ENCODE results near the gene DPH6. TPM values are rescaled to one million over a fixed set of nuclear protein-coding genes. Genes with fewer than 3 reads are reported as not detected.

The DPH6 gene
- total and polyA plus RNA-seq, 7 donors, result 3.6 to 13.2 (median 9.6) TPM

DNA sequence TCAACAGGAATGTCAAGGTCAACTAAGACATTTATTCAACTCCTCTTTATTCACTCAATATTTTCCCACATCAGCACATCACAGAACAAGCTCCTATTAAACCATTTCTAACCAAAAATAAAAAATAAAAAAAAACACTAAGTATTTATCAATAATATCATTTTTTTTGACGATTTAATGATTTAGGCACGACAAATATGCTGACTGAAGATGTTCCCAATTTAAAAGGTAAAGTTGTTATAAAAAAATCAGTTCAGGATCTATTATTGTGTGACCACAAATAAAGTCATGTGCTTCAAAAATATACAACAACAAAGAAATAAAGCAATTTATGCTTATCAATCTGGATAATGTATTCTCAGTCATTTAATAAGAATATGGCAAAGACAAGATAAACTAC lies 16.2 kb downstream of the DPH6 start:
- intact Hi-C loops (cut with DNase I), result no loop called here
- no peak overlapping the region for H3K4me3 ChIP-seq
- TF ChIP-seq, protein P1, sequence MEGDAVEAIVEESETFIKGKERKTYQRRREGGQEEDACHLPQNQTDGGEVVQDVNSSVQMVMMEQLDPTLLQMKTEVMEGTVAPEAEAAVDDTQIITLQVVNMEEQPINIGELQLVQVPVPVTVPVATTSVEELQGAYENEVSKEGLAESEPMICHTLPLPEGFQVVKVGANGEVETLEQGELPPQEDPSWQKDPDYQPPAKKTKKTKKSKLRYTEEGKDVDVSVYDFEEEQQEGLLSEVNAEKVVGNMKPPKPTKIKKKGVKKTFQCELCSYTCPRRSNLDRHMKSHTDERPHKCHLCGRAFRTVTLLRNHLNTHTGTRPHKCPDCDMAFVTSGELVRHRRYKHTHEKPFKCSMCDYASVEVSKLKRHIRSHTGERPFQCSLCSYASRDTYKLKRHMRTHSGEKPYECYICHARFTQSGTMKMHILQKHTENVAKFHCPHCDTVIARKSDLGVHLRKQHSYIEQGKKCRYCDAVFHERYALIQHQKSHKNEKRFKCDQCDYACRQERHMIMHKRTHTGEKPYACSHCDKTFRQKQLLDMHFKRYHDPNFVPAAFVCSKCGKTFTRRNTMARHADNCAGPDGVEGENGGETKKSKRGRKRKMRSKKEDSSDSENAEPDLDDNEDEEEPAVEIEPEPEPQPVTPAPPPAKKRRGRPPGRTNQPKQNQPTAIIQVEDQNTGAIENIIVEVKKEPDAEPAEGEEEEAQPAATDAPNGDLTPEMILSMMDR (IDR thresholded peaks at IDR 0.05), result no peak
- no peak for TF ChIP-seq POLR2AphosphoS5 (IDR thresholded peaks at IDR 0.05)
- TF ChIP-seq EP300 (IDR thresholded peaks at IDR 0.05), result no peak
- no peak for TF ChIP-seq POLR2A (IDR thresholded peaks at IDR 0.05)
- H3K27ac ChIP-seq, result no peak overlapping the region
- H3K4me1 ChIP-seq, result no peaks in the 10 kb centered on the region
- no peaks in the 10 kb centered on the region for H3K27me3 ChIP-seq
- DNase-seq, result no peak
- H3K36me3 ChIP-seq, result peaks cover 0 to 4% (median 0%) of the 10 kb centered on the region in 4 donors
- WGBS, 2 donors, result 96 to 98% methylated on average over 2 of the region's 2 CpGs
- H3K9me3 ChIP-seq, result no peaks in the 10 kb centered on the region

- 66 to 76% methylated on average over 2 of the region's 2 CpGs for WGBS, 2 donors
- intact Hi-C loops (cut with DNase I), result no loop called here
- no peak for DNase-seq
- no peaks in the 10 kb centered on the region for H3K27me3 ChIP-seq
- H3K4me3 ChIP-seq, result no peak overlapping the region
- H3K9me3 ChIP-seq, result no peaks in the 10 kb centered on the region
- TF ChIP-seq, protein P1 (IDR thresholded peaks at IDR 0.05), result no peak
- no peak for TF ChIP-seq EP300 (IDR thresholded peaks at IDR 0.05)
- TF ChIP-seq POLR2AphosphoS5 (IDR thresholded peaks at IDR 0.05), result no peak
- TF ChIP-seq POLR2A (IDR thresholded peaks at IDR 0.05), result no peak
- H3K36me3 ChIP-seq, result no peaks in the 10 kb centered on the region
- H3K4me1 ChIP-seq, result no peaks in the 10 kb centered on the region
- no peak overlapping the region for H3K27ac ChIP-seq
Observed at GRCh38 chr15:35522061-35522460, 23.9 kb downstream of the DPH6 start.

DNA sequence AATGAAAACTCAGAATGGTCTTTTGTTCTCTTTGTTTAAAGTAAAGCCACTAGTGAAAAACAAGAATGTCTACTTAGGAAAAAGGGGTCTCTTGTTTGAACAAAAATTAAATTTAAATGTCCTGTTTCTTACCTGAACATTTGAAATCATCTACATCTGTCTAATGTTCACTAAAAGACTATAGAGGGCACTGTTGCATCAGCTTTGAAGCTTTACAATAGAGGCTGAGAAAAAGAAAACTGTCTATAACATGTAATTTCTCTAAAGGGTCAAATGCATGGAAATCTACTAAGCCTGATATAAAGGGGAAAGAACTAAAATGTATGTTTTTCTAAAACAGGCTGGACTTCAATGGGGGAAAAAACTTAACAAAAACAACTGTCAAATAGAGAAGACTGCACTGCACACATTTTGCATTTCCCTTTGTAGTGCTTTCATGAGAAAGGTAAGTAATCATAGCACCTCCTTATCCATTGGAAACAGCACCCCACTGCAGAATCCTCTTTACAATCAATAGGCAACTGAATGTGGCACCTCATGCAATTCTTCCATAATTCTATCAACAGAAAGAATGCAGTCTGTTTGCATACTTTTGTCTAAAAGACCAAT lies 26.3 kb downstream of the DPH6 start:
- no peaks in the 10 kb centered on the region for H3K4me1 ChIP-seq
- no peak for DNase-seq
- TF ChIP-seq EP300 (IDR thresholded peaks at IDR 0.05), result no peak
- TF ChIP-seq POLR2AphosphoS5 (IDR thresholded peaks at IDR 0.05), result no peak
- no peak for TF ChIP-seq POLR2A (IDR thresholded peaks at IDR 0.05)
- TF ChIP-seq, protein P1 (IDR thresholded peaks at IDR 0.05), result peak in 3 of 4 experiments; percentile 39 to 54 (median 47)
- H3K9me3 ChIP-seq, result no peaks in the 10 kb centered on the region
- H3K4me3 ChIP-seq, result no peak overlapping the region
- intact Hi-C loops (cut with DNase I), result loop anchor here (10.0 kb wide), 1 partner anchor 235 kb away; no protein-coding TSS in a partner anchor
- no peak overlapping the region for H3K27ac ChIP-seq
- H3K36me3 ChIP-seq, result no peaks in the 10 kb centered on the region
- no peaks in the 10 kb centered on the region for H3K27me3 ChIP-seq

GRCh38 chr15:35519052-35519451 lies 26.9 kb downstream of the DPH6 start:
- intact Hi-C loops (cut with DNase I), result loop anchor here (10.0 kb wide), 1 partner anchor 236 kb away; no protein-coding TSS in a partner anchor
- WGBS, 2 donors, result 60 to 71% methylated on average over 1 of the region's 1 CpG
- no peak for DNase-seq
- Histone ChIP-seq H3K27ac (no peak overlapping the region), H3K4me3 (no peak overlapping the region), H3K27me3 (no peaks in the 10 kb centered on the region), H3K4me1 (no peaks in the 10 kb centered on the region), H3K9me3 (no peaks in the 10 kb centered on the region), H3K36me3 (no peaks in the 10 kb centered on the region)
- TF ChIP-seq POLR2A (IDR thresholded peaks at IDR 0.05), result no peak
- TF ChIP-seq EP300 (IDR thresholded peaks at IDR 0.05), result no peak
- TF ChIP-seq, protein P1 (IDR thresholded peaks at IDR 0.05), result no peak
- TF ChIP-seq POLR2AphosphoS5 (IDR thresholded peaks at IDR 0.05), result no peak

GRCh38 chr15:35514759-35515158 lies 31.2 kb downstream of the DPH6 start:
- no peaks in the 10 kb centered on the region for H3K27me3 ChIP-seq
- DNase-seq, result no peak
- no peaks in the 10 kb centered on the region for H3K9me3 ChIP-seq
- no peak for TF ChIP-seq POLR2AphosphoS5 (IDR thresholded peaks at IDR 0.05)
- no peak for TF ChIP-seq POLR2A (IDR thresholded peaks at IDR 0.05)
- TF ChIP-seq EP300 (IDR thresholded peaks at IDR 0.05), result no peak
- TF ChIP-seq, protein P1 (IDR thresholded peaks at IDR 0.05), result no peak
- no peaks in the 10 kb centered on the region for H3K4me1 ChIP-seq
- H3K27ac ChIP-seq, result no peak overlapping the region
- intact Hi-C loops (cut with DNase I), result loop anchor here (10.0 kb wide), 1 partner anchor 240 kb away; no protein-coding TSS in a partner anchor
- no peaks in the 10 kb centered on the region for H3K36me3 ChIP-seq
- no peak overlapping the region for H3K4me3 ChIP-seq
